ENCODE data around the gene P4HA1.
A peak's percentile ranks its signal among the peaks of the same experiment; 100 is the strongest.

Gene P4HA1

DNA sequence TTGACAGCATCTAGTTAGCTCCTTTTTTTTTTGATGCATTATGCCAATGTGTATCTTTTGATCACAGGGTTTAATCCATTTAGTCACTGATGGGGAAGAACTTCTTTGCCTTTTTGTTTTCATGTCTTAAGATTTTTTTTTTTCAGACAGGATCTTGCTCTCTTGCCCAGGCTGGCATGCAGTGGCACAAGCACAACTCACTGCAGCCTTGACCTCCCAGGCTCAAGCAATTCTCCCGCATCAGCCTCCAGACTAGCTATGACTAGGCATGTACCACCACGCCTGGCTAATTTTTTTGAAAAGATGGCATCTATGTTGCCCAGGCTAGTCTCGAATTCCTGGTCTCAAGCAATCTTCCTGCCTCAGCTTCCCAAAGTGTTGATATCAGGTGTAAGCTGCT is 95.7 kb downstream of the P4HA1 start:
- TF ChIP-seq POLR2AphosphoS5 (IDR thresholded peaks at IDR 0.05; ENCODE audit: low read depth, low read length) (0 out of 2 replicates have a peak, but pooled peaks have one; percentile 17), FOXP2 (optimal IDR thresholded peaks at IDR 0.05; ENCODE audit: borderline replicate concordance, extremely low read depth, extremely low read length, insufficient read depth) (no peak), TAF1 (IDR thresholded peaks at IDR 0.05; ENCODE audit: borderline replicate concordance, insufficient read depth, low read length) (no peak)
- TF ChIP-seq, protein P1, sequence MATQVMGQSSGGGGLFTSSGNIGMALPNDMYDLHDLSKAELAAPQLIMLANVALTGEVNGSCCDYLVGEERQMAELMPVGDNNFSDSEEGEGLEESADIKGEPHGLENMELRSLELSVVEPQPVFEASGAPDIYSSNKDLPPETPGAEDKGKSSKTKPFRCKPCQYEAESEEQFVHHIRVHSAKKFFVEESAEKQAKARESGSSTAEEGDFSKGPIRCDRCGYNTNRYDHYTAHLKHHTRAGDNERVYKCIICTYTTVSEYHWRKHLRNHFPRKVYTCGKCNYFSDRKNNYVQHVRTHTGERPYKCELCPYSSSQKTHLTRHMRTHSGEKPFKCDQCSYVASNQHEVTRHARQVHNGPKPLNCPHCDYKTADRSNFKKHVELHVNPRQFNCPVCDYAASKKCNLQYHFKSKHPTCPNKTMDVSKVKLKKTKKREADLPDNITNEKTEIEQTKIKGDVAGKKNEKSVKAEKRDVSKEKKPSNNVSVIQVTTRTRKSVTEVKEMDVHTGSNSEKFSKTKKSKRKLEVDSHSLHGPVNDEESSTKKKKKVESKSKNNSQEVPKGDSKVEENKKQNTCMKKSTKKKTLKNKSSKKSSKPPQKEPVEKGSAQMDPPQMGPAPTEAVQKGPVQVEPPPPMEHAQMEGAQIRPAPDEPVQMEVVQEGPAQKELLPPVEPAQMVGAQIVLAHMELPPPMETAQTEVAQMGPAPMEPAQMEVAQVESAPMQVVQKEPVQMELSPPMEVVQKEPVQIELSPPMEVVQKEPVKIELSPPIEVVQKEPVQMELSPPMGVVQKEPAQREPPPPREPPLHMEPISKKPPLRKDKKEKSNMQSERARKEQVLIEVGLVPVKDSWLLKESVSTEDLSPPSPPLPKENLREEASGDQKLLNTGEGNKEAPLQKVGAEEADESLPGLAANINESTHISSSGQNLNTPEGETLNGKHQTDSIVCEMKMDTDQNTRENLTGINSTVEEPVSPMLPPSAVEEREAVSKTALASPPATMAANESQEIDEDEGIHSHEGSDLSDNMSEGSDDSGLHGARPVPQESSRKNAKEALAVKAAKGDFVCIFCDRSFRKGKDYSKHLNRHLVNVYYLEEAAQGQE (IDR thresholded peaks at IDR 0.05; ENCODE audit: insufficient read depth in 1 of 2, low read depth in 2 of 2, low read length in 2 of 2), result no peak

DNA sequence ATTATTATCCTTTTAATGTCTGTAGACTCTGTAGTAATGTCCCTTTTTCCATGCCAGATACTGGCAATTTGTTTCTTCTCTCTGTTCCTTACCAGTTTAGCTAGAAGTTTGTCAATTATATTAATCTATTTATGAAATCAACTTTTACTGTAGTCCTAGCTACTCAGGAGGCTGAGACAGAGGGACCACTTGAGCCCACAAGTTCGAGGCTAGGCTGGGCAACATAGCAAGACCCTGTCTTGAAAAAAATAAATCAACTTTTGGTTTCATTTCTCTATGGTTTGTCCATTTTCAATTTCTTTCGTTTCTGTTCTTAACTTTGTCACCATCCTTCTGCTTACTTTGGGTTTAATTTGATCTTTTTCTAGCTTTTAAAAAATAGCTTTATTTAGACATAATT is 99.6 kb downstream of the P4HA1 start:
- TF ChIP-seq TAF1 (IDR thresholded peaks at IDR 0.05; ENCODE audit: borderline replicate concordance, insufficient read depth, low read length) (no peak), FOXP2 (optimal IDR thresholded peaks at IDR 0.05; ENCODE audit: borderline replicate concordance, extremely low read depth, extremely low read length, insufficient read depth) (no peak), POLR2AphosphoS5 (IDR thresholded peaks at IDR 0.05; ENCODE audit: low read depth, low read length) (no peak), SIN3A (IDR thresholded peaks at IDR 0.05; ENCODE audit: borderline replicate concordance, insufficient read depth, low read length) (no peak)
- TF ChIP-seq, protein P1 (IDR thresholded peaks at IDR 0.05; ENCODE audit: insufficient read depth in 1 of 2, low read depth in 2 of 2, low read length in 2 of 2), result no peak

DNA sequence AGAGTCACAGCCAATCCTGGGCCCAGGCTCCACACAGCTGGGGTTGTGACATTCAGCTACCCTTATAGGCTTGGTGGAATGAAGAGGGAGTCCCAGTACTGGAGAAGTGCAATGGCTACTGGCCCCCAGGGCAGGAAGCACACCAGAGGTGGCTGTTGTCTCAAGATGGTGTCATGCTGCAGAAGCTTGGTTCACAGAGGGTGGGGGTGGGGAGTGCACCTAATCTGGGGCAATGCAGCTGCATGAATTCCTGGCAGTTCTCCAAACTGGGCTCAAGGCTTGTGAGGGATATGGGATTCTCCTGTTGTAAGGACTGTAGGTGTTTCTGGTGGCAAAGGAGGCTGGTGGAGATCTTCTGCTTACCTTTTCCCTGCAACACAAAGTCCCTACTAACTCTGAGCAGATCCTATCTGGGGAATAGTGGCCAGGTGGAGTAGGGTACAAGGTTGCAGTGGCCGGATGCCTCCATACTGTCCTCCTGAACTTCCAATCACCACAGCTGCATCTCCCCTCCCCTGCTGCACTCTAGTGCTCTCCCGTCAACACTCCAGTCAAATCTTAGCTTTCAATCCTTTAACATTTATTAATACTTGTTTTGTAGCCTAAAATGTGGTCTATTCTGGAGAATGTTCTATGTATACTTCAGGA is 114.7 kb downstream of the P4HA1 start:
- TF ChIP-seq, protein P1 (IDR thresholded peaks at IDR 0.05; ENCODE audit: insufficient read depth in 1 of 2, low read depth in 2 of 2, low read length in 2 of 2), result no peak
- TF ChIP-seq TAF1 (IDR thresholded peaks at IDR 0.05; ENCODE audit: borderline replicate concordance, insufficient read depth, low read length) (no peak), SIN3A (IDR thresholded peaks at IDR 0.05; ENCODE audit: borderline replicate concordance, insufficient read depth, low read length) (no peak), FOXP2 (optimal IDR thresholded peaks at IDR 0.05; ENCODE audit: borderline replicate concordance, extremely low read depth, extremely low read length, insufficient read depth) (no peak), POLR2AphosphoS5 (IDR thresholded peaks at IDR 0.05; ENCODE audit: low read depth, low read length) (no peak)

DNA sequence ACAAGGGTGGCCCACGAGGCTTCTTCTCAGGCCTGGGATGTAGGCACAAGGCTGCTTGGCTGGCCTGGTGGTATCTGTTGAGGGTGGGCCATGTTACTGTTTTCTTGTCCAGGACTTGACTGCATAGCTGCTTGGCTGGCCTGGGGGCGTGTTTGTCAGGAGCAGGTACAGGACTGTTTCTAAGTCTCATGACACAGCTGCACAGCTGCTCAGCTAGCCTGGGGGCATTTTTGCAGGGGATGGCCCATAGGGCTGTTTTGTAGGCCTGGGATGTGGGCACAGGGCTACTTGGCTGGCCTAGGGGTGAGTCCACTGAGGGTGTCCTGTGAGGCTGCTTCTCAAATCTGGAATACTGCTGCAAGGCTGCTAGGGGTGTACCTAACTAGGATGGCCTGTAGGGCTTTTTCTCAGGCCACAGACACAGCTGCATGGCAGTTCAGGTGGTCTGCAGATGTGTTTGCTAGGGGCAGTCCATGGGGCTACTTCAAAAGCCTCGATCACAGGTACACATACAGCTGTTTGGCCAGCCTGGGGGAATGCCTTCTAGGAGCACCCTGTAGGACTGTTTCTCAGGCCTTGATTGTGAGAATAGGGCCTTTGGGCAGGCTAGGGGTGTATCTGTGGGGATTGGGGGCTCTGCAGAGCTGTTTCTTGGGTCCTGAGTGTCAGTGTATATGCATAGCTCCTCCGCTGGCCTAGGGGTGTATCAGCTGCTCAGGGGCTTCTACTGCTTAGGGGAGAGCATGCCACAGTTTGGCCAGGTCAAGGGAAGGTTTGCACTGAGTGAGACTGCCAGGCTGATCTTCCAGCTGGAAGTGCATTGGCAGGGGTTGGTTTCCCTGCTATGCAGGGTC is 115.4 kb downstream of the P4HA1 start:
- TF ChIP-seq TAF1 (IDR thresholded peaks at IDR 0.05; ENCODE audit: borderline replicate concordance, insufficient read depth, low read length) (no peak), FOXP2 (optimal IDR thresholded peaks at IDR 0.05; ENCODE audit: borderline replicate concordance, extremely low read depth, extremely low read length, insufficient read depth) (no peak), SIN3A (IDR thresholded peaks at IDR 0.05; ENCODE audit: borderline replicate concordance, insufficient read depth, low read length) (no peak), POLR2AphosphoS5 (IDR thresholded peaks at IDR 0.05; ENCODE audit: low read depth, low read length) (no peak)
- TF ChIP-seq, protein P1 (IDR thresholded peaks at IDR 0.05; ENCODE audit: insufficient read depth in 1 of 2, low read depth in 2 of 2, low read length in 2 of 2), result no peak
